ENCODE data around the gene PPM1H. TPM values are rescaled to one million over a fixed set of nuclear protein-coding genes. Genes with fewer than 3 reads are reported as not detected.
"Not testable (repeated sequence)": the region's sequence is repeated elsewhere in the genome, so short reads cannot be mapped to it uniquely, and the experiment has no call there.

The PPM1H gene
- total RNA-seq, 1 donor from 2014 or later = 7.2 TPM

DNA sequence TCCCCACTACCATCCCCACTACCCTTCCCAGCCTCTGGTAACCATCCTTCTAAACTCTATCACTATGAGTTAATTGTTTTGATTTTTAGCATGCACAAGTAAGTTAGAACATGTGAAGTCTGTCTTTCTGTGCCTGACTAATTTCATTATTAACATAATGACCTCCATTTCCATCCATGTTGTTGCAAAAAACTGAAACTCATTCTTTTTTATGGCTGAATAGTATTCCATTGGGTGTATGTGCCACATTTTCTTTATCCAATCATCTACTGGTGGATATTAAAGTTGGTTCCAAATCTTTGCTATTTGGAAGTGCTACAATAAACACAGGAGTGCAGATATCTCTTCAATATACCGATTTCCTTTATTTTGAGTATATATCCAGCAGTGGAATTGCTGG is 13.2 kb upstream of the PPM1H start:
- no peak for DNase-seq (ENCODE audit: extremely low read depth, low read depth, low spot score)

DNA sequence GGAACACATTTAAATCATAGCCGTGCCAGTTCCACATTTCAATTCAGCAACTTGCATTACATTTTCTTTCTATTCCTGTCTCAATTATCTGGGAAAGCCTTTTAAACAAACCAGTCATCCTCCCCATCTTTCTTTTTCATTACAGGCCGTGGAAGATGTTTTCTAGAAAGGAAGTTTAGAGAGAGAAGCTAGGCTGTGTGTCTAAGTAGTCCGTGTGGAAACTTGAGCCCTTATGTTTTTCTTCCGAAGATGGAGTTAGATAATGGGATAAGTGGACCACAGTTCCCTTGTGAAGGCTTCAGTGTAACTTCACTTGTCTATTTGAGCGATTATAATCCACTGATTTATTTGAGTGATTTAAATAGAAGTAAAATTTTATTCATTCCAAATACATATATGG is 12.4 kb upstream of the PPM1H start:
- no peak for DNase-seq (ENCODE audit: extremely low read depth, low read depth, low spot score)

DNA sequence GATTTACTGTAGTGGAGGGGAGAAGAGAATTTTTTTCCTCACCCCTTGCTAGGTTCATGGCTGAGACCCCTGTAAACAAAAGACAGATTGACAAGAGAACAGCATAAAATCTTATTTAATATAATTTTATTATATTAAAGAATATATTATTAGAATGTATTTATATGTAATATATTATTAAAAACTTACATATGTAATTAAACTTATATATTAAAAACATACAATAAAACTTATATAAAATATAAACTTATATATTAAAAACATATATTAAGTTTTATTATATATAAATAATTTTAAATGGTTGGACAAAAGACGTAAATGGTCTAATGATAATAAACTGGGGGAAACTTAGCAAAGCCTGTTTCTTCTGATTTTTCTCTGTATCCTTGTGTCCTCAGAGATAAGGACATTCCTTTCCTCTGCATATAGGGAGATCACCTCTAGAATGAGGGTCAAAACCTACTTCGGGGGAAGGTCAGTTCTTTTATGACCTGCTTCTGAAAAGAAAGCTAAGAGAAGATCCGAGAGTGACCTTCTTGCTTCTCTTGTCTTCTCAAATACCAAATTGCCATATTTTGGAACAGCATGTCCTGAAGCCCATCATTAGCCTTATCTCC is 8.9 kb upstream of the PPM1H start:
- no peak for DNase-seq (ENCODE audit: extremely low read depth, low read depth, low spot score)

DNA sequence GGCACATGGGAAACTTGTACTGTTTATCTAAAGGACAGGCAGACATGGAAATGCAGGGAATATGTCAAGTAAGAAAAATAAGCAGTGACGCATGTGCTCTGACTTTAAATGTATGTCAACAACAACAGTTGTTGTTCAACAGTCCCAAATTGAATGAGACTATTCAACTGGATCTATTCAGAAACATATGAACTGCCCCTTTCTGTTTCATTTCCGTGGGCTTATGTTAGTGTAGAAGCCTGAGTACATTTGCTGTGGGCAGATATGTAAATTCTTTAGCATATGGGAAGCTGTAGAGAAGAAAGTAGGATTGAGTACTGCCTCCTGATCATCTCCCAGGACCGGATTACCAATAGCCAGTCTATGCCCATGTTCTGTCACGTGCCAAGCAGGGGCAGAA is 7.4 kb upstream of the PPM1H start:
- DNase-seq (ENCODE audit: extremely low read depth, low read depth, low spot score) = not testable (repeated sequence)

DNA sequence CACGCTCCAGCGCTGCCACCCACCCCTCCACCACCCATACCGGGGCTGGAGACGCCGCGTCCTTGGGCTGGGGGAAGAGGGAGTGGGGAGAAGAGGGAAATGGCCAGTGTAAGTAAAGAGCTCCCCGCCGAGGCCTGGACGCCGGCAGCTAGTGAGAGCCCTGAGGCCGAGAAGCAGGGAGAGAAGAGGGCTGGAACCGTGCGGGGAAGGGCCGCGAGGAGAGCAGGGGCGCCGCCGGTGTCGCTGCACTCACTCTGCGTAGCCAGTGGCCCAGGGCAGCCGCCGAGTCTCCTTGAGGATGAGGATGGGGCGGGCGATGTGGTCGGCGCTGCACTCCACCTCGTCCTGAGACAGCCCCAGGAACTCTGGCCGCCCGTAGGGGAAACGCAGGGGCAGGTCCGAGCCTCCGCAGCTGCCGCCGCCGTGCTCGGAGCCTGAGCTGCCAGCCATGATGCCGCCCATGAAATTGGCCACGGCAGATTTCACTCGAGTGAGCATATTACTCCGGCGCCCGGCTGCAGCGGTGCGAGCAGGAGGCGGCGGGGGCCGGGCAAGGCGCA is 631 bp downstream of the PPM1H start:
- DNase-seq (ENCODE audit: extremely low read depth, low read depth, low spot score) = no peak

DNA sequence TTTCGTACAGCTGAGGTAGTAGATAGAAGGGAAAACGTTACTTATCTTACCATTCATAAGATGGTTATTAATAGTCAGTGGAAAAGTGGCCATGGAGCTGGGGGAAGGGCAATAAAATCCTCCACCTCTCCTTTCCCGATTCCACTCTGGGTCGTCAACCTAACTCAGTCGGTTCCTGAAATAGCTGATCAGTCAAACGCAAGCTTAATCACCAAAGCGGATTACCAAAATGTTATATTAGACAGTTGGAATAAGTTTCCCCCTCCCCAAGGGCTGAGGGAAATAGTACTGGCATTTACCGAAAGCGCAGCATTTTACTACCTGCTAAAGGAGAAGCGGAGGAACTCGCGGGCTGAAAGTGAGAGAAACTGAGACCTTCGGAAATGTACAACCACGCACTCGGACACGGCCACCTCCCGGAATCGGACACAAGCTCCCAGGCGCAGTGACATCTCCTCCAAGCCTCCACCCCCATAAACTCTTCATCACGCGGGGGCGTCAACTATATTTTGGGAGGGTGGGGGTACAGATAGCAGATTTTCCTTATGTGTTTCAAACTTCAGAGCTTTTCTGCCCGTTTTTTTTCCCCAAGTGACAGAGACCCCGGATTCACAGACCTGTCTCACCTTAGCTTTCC is 1.2 kb downstream of the PPM1H start:
- no peak for DNase-seq (ENCODE audit: extremely low read depth, low read depth, low spot score)

DNA sequence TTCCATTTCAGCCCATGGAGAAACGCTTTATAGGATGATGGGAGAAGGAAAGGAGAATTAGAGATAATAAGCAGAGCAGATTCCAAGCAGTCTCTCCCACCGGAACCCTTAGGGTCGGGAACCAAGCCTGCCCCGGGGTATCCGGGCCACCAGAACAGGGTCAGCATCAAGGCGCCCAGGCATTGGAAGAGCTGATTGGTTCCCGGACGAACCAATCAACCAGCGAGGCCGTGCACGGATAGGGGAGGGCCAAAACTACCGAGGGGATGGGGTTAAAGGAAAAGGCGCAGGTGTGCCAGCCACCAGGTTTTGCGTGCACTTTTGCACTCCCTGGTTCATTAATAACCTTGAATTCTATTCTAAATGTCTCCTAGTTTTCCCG is 1.7 kb downstream of the PPM1H start:
- no peak for DNase-seq (ENCODE audit: extremely low read depth, low read depth, low spot score)

DNA sequence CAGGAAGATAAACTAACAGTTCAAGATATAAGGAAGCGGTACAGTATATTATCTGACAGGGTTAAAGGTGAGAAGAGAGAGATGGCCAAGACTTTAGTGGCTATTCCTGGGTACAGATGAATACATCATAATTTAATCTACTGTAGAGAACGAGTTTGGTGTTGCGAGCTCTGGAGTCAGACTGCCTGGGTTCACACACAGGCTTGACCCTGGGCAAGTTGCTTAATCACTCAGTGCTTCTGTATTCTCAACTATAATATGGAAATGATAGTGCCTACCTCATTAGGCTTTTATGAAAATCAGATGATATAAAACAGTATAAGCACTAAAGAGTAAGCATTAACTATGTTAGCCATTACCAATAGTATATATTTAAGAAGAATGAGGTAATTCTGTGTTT is 3.5 kb downstream of the PPM1H start:
- DNase-seq (ENCODE audit: extremely low read depth, low read depth, low spot score) = no peak

DNA sequence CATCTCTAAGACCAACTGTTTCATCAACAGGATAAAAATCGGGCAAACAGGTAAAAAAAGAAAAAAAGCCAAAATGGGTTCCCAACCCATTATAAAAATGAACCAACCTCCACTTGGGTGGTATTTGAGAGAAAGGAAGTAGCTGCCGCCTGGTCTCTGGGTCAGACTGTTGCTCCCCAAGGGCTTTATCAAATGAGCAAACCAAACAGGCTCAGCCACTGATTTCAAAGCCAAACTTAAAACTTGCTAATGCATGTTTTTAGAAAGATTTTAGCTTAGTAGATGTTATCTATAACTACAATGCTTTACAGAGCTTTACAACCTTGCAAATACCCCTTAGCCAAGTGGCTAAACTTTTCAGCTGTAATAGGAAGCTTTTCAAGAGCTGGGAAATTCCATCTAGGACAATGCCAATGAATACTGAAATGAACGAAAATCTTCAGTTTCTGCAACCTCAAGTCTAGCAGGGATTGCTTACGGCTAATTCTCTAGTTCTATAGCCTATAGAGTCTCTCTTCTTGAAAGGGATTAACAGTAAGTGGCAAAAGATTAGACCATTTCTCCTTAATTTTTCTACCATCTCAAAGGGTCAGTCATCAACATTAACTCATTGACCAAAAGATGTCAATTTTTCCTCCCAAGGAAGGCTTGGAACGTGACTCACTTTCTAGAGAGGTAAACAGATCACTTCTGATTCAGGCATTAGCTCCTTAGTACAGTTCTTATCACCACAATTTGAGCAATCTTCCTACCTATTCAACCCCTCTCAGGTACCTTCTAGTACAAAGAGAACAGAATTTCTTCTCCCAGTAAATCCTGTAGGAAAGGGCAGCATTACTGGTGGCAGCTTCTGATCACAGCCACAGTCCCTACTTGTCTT is 4.2 kb downstream of the PPM1H start:
- no peak for DNase-seq (ENCODE audit: extremely low read depth, low read depth, low spot score)

DNA sequence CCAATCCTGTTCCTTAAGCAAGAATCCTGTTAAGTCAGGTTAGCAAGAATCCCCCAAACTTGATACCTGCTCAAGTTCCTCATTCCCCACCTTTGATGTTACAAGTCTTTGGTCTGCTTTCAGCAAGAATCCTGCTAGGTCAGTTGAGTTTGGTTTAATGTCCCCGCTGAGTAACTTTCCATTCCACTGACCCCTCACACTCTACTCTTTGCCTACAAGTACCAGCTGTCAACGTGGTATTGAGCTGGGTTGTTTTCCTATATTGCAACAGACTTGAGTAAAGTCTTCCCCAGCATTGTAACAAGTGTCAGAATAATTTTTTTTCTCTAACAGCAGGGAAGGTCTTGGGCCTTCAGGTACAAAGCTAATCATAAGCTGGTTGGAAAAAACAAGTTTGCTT is 6.3 kb downstream of the PPM1H start:
- DNase-seq (ENCODE audit: extremely low read depth, low read depth, low spot score) = no peak

DNA sequence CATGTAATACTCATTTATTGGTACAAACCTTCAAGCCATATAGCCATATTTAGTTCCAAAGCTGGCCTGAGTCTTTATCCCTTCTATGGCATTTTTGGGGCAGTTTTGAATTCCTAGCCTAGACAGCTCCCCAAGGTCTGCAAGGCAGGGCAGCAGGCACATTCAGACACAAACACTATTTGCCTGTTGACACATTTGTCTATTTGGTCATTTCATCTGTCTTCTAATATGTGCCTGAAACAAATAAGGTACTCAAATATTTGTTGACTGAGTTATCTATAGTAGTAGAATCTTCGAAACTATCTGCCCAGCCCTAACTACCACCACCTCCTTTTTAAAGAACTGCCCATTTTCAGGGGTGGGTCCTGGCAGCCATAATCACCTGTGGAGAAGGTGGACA is 9.3 kb downstream of the PPM1H start:
- DNase-seq (ENCODE audit: extremely low read depth, low read depth, low spot score) = no peak

DNA sequence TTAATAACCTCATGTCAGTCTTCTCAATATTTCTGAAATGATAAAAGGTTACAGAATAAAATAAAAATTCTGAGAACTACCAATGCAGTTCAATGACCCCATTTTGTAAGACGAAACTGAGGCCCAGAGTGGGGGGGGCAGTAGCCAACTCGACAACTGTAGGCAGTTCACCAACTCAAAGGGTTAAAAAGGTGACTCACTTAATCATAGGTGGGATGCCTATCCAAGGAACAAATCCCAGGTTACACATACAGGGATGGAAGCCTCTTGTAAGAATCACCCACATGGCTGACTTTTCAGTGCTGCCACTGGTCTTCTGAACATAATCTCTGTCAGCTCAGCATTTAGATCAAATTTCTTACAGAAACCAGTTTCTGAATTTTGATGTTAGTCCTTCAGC is 10.9 kb downstream of the PPM1H start:
- no peak for DNase-seq (ENCODE audit: extremely low read depth, low read depth, low spot score)

DNA sequence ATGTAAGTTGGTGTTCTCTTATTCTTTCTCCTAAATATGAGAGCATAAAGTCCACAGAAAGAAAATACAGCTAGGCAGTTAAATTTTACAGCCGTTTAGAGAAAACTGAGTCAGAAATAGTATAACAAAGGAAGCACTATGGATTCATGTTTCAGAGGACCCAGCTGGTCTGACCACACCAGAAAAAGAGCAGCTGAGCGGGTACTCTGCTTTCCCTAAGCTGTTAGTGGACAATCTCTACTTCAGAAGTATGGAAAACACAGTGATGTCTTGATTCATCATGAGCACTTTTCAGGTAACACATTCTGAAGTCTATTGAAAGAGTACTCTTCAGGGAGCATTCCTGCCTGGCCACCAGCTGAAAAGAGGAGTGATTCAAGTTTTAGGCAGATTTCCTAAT is 12.4 kb downstream of the PPM1H start:
- DNase-seq (ENCODE audit: extremely low read depth, low read depth, low spot score) = no peak

DNA sequence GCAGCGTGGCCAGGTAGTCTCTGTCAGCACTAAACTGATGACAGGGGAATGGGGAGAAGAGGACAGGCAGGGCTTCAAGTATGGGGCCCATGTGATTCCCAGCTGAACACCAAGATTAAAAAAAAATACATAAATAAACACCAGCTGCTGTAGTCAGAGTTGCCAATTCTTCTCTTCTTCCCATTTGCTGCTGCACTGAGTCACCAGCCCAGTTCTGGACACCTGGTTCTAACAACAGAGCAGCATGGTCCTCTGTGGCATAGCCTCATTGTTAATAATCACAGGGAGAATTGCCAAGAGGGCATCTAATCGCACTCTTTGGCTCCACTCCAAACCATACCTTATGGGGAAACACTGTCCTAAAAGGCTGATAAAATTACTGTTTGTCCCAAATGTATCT is 15.1 kb downstream of the PPM1H start:
- no peak for DNase-seq (ENCODE audit: extremely low read depth, low read depth, low spot score)

DNA sequence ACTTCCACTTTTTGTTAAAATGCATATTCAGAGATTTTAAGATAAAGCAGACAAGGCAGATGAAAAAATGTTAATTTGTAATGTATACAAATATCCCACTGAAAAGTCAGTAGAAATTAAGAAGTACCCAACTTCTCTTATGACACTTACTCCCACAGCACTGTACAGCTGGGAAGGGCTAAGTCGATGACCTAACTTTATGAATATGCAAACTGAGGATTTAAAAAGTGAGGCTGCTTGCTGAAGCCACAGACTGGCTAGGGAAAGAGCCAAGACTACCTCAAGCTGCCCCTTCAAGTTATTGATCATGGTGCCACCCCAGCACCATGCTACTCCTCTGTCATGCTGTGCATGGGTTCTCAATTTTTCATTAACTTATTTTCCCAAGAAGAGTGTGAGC is 17.0 kb downstream of the PPM1H start:
- DNase-seq (ENCODE audit: extremely low read depth, low read depth, low spot score) = no peak

DNA sequence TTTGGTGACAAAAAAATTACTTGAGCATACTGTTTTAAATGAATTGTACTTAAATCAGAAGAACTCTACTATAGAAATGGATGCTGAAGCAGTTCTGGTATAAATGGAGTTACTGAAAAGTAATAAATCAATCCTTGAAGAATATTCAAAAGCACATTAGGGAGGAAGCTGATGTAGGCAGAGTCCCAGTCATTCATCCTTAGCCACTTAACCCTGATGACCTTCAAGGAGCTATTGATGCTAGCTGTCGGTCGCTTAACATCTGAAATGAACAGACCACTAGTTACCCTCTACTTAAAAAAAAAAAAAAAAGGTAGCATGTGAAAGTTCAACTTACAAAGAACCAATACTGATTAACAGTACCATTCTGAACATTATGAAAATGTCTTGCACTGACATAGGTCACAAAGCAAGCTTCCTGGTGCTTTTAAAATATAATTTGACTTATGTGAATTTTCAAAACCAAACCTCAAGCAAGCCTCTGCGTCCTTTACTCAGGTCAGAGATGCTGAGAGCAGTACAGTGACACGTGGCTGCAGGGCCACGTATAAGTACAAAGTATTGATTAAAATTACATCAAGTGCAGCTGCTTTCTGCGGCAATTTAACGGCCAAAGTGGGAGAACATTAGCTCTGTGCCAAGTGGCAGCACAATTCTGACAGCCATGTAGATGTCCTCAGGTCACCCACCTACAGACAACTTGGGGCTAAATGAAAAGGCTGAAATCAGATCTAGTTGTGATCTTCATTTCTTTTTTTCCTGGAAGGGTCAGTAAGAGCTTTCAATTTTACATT is 18.1 kb downstream of the PPM1H start:
- no peak for DNase-seq (ENCODE audit: extremely low read depth, low read depth, low spot score)

DNA sequence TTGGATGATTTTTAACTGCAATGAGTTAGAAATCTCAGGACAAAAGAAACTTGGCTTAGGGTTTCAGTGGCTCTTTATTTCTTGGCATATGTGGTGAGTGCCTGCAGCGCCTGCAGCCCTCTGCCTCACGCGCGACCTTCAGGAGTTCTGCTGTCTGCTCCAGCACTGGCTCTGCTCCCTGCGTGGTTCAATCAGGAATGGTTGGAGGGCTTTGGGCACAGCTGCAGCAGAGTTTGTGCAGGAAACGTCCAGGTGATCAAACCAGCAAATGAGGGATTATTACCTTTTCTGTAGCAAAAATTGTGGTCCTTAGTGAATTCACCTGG is 19.8 kb downstream of the PPM1H start:
- DNase-seq (ENCODE audit: extremely low read depth, low read depth, low spot score) = no peak

DNA sequence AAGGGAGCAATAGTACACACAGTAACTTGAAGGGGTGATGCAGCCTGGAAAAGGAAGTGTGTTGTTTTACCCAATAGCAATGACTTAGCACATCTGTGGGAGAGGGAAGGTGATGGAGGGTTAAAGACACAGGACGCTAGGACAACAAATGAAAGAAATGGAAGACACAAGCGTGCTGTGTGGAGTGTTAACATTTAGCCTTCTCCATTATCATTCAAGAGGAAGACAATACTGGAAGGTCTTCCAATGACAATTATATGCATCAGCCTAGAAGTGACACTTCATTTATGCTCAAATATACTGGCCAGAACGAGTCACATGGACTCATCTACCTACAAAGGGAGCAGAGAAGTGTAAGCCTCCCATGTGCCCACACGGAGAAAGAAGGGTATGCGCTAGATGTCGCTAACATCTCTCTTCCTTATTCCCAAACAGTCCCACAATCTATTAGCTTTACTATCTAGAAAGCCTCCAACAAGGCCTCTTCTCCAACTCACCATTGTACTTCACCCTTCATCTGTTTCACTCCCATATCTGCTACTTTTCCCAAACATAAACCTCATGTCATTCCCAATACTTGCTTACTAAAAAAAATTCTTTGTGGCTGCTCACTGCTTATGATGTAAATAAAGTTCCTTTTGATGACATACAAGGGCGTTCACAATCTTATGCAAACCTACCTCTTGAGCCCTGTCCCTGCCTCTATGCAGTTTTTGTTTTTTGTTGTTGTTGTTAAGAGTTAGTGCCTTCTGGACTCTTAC is 20.3 kb downstream of the PPM1H start:
- DNase-seq (ENCODE audit: extremely low read depth, low read depth, low spot score) = no peak

DNA sequence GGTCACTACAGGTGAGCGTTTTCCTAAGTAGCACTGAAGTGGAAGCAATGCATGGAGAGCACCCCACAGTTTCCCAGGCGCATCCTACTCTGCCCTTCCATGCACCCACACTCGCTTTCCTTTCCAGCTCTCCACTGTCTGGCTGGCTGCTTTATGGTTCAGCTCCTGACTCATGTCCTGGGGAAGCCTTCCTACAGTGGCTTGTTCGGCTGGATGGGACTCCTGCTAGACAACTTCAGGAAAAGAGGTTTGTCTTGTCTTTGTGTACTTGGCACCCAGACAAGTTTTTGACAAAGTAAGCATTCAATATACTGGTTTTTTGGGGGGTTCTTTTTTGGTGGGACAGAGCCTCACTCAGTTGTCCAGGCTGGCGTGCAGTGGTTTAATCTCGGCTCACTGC is 21.6 kb downstream of the PPM1H start:
- no peak for DNase-seq (ENCODE audit: extremely low read depth, low read depth, low spot score)

DNA sequence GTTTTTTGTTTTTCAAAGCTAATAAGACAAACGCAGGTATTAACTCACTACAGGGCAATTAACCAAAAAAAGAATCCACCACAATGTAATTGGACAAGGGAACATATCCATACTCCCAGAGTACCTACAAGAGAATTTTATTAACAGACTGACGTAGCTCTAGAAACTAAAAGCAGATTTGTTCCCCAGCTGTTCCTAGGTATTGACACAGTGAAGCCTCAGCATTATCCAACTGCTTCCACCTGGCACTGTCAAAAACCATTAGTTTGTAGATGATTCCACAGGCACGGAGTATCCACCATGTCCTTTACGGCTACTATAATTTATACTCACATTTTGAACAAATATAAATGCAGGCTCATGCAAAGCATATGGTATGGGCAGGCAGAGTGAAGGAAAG is 22.3 kb downstream of the PPM1H start:
- no peak for DNase-seq (ENCODE audit: extremely low read depth, low read depth, low spot score)

All from glomerular endothelial cell (primary cell).